ENCODE measurements around the gene OR7G2. TPM values are rescaled to one million over a fixed set of nuclear protein-coding genes. Genes with fewer than 3 reads are reported as not detected.
"Not testable (repeated sequence)": the region's sequence is repeated elsewhere in the genome, so short reads cannot be mapped to it uniquely, and the experiment has no call there.

OR7G2 gene
- total RNA-seq, 3 donors from 2014 or later (not counting 1 experiment from before 2014, with no cell fraction given): not detected

DNA sequence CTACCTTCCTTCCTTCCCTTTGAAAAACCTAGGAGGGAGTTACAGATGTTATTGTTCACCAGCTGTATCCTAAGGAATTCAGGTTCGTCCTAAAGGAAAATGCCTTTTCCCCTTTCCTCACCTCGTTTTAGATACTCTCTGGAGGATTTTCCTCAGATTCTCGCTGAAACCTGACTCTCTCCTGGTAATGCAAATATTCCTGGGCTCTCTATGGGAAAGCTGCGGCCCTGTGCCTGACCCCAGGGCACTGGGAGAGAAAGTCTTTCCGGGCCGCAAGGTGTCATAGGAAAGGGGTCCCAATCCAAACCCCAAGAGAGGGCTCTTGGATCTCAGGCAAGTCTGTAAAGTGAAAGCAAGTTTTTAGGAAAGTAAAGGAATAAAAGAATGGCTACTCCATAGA is 33.5 kb downstream of the OR7G2 start:
- Histone ChIP-seq H3K4me3 (ENCODE audit: low read length) (no peak overlapping the region), H3K27ac (ENCODE audit: low read length) (no peak overlapping the region), H3K9me3 (ENCODE audit: control insufficient read depth, insufficient read depth, low read length) (no peaks in the 10 kb centered on the region), H3K36me3 (ENCODE audit: control insufficient read depth, insufficient read depth, low read length) (no peaks in the 10 kb centered on the region), H3K27me3 (ENCODE audit: control insufficient read depth, insufficient read depth, low read length) (no peaks in the 10 kb centered on the region), H3K4me1 (ENCODE audit: control insufficient read depth, insufficient read depth, low read length) (no peaks in the 10 kb centered on the region)
- H3K27ac Mint-ChIP-seq: no peak overlapping the region
- no peaks in the 10 kb centered on the region for H3K4me1 Mint-ChIP-seq
- no peaks in the 10 kb centered on the region for H3K36me3 Mint-ChIP-seq
- intact Hi-C loops (cut with micrococcal nuclease): no loop called here
- H3K4me3 Mint-ChIP-seq: no peak overlapping the region
- ATAC-seq (no peak), DNase-seq (no peak)
- no peaks in the 10 kb centered on the region for H3K9me3 Mint-ChIP-seq
- TF ChIP-seq, protein P1, sequence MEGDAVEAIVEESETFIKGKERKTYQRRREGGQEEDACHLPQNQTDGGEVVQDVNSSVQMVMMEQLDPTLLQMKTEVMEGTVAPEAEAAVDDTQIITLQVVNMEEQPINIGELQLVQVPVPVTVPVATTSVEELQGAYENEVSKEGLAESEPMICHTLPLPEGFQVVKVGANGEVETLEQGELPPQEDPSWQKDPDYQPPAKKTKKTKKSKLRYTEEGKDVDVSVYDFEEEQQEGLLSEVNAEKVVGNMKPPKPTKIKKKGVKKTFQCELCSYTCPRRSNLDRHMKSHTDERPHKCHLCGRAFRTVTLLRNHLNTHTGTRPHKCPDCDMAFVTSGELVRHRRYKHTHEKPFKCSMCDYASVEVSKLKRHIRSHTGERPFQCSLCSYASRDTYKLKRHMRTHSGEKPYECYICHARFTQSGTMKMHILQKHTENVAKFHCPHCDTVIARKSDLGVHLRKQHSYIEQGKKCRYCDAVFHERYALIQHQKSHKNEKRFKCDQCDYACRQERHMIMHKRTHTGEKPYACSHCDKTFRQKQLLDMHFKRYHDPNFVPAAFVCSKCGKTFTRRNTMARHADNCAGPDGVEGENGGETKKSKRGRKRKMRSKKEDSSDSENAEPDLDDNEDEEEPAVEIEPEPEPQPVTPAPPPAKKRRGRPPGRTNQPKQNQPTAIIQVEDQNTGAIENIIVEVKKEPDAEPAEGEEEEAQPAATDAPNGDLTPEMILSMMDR (IDR thresholded peaks at IDR 0.05): no peak
- WGBS (ENCODE audit: insufficient coverage): 78% methylated on average over 6 of the region's 6 CpGs
- H3K27me3 Mint-ChIP-seq (ENCODE audit: low read depth in 2 of 2): no peaks in the 10 kb centered on the region

DNA sequence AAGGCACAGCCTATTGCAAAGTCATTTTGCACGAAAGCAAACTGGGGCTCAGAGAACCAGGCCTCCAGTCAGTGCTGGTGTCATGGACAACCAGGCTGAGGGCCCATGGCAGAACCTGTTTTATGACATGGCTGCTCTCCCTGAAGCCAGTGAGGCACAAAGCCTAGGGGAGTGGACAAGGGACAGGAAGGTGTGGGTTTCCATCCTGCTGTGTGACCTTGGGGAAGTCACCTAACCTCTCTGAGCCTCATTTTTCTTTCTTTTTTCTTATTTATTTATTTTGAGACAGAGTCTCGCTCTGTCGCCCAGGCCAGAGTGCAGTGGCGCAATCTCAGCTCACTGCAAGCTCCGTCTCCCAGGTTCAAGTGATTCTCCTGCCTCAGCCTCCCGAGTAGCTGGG is 35.6 kb downstream of the OR7G2 start:
- H3K9me3 Mint-ChIP-seq; DNase-seq; H3K27ac ChIP-seq (ENCODE audit: low read length); H3K4me1 ChIP-seq (ENCODE audit: control insufficient read depth, insufficient read depth, low read length); H3K27me3 Mint-ChIP-seq (ENCODE audit: low read depth in 2 of 2); H3K4me1 Mint-ChIP-seq; H3K27me3 ChIP-seq (ENCODE audit: control insufficient read depth, insufficient read depth, low read length); H3K4me3 ChIP-seq (ENCODE audit: low read length); H3K36me3 ChIP-seq (ENCODE audit: control insufficient read depth, insufficient read depth, low read length); H3K27ac Mint-ChIP-seq; intact Hi-C loops (cut with micrococcal nuclease); H3K4me3 Mint-ChIP-seq; H3K9me3 ChIP-seq (ENCODE audit: control insufficient read depth, insufficient read depth, low read length); ATAC-seq; H3K36me3 Mint-ChIP-seq: not testable (repeated sequence)
- 92% methylated on average over 6 of the region's 6 CpGs for WGBS (ENCODE audit: insufficient coverage)

DNA sequence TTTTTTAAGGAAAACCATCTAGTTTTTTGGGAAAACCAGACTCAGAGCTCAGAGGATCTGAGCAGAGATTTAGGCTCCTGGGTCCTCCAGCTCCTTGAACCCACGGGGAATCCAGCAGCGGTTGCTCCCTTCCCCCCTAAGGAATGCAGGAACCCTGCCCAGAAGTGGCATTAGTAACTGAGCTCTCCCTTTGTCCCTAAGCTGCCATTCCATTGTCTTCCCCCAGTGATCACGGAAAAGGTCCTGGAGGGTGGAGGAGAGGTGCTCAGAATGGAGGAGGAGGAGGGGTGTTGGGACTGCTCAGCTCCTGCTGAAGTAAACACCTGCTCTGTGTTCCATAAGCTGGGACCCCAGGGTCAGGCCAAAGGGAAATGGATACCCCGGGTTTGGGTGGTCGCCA is 37.2 kb downstream of the OR7G2 start:
- Mint-ChIP-seq H3K9me3 (no peaks in the 10 kb centered on the region), H3K27ac (no peak overlapping the region), H3K4me3 (no peak overlapping the region), H3K27me3 (ENCODE audit: low read depth in 2 of 2) (no peaks in the 10 kb centered on the region), H3K36me3 (no peaks in the 10 kb centered on the region), H3K4me1 (no peaks in the 10 kb centered on the region)
- H3K36me3 ChIP-seq (ENCODE audit: control insufficient read depth, insufficient read depth, low read length): no peaks in the 10 kb centered on the region
- DNase-seq (no peak), ATAC-seq (no peak)
- no peak overlapping the region for H3K27ac ChIP-seq (ENCODE audit: low read length)
- no peaks in the 10 kb centered on the region for H3K4me1 ChIP-seq (ENCODE audit: control insufficient read depth, insufficient read depth, low read length)
- WGBS (ENCODE audit: insufficient coverage): 59% methylated on average over 5 of the region's 5 CpGs
- no peaks in the 10 kb centered on the region for H3K9me3 ChIP-seq (ENCODE audit: control insufficient read depth, insufficient read depth, low read length)
- intact Hi-C loops (cut with micrococcal nuclease): no loop called here
- H3K27me3 ChIP-seq (ENCODE audit: control insufficient read depth, insufficient read depth, low read length): no peaks in the 10 kb centered on the region
- TF ChIP-seq, protein P1 (IDR thresholded peaks at IDR 0.05): no peak
- H3K4me3 ChIP-seq (ENCODE audit: low read length): no peak overlapping the region

DNA sequence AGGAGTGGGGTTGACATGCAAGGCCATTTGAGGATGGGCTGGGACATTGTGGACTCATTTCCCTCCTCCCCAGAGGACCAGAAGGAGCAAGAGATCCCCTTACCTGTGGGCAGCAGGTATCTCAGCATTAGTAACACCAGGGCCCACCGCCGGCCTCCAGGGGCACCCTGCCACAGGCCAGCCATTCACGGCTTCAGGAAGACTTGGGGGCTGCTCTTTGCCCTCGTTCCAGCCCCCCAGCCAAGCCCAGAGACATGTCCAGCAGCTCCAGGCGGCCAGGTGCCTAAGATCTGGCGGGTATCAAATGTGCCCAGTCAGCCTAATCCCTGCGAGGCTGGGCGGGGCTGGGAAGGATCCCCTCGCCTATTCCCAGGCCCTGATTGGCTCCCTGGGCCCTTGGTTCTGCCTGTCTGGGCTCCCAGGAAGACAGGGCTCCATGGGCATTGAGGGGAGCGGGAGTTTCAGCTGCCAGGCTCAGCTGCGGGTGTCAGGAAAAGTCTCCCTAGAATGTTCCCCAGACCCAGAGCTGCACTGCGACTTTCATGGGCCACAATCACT is 41.7 kb downstream of the OR7G2 start:
- 71% methylated on average over 12 of the region's 12 CpGs for WGBS (ENCODE audit: insufficient coverage)
- Mint-ChIP-seq H3K36me3 (no peaks in the 10 kb centered on the region), H3K27ac (no peak overlapping the region), H3K27me3 (ENCODE audit: low read depth in 2 of 2) (no peaks in the 10 kb centered on the region), H3K4me1 (no peaks in the 10 kb centered on the region), H3K9me3 (no peaks in the 10 kb centered on the region), H3K4me3 (no peak overlapping the region)
- Histone ChIP-seq H3K4me3 (ENCODE audit: low read length) (no peak overlapping the region), H3K27ac (ENCODE audit: low read length) (no peak overlapping the region), H3K36me3 (ENCODE audit: control insufficient read depth, insufficient read depth, low read length) (no peaks in the 10 kb centered on the region), H3K27me3 (ENCODE audit: control insufficient read depth, insufficient read depth, low read length) (no peaks in the 10 kb centered on the region), H3K4me1 (ENCODE audit: control insufficient read depth, insufficient read depth, low read length) (no peaks in the 10 kb centered on the region), H3K9me3 (ENCODE audit: control insufficient read depth, insufficient read depth, low read length) (no peaks in the 10 kb centered on the region)
- TF ChIP-seq, protein P1 (IDR thresholded peaks at IDR 0.05): no peak
- no peak for DNase-seq
- intact Hi-C loops (cut with micrococcal nuclease): no loop called here
- ATAC-seq: no peak

Measured in natural killer cell (primary cell).